ENCODE results near the gene DIP2C.

DNA sequence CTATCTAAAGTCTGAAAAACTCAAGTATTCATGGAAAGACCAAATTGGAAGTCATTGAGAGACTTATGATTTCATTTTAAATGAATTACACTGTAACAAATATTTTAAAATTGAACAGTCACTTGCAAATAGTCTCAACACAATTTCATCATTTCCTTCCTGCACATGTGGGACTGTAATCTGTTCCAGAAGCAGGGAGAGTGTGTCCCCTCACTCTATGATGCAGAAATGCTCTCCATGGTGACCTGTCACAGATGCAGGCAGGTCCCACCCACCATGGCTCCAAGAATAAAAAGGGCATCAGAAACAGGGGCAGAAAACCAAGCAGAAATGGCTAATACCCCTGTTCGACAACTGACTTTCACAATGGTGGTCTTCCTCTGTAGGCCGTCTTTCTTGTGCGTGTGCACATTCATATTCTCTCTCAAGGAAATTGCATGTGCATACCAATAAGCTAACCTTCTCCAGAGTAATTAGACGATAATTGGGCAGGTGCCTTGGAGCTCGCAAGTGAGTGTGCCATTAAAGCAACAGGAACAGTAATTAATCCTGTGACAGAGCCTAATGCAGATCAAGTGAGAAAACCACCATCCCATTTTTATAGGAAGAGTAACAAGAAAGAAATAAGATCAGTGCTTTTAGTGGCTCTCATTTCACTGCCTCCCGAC lies 383.3 kb downstream of the DIP2C start:
- TF ChIP-seq, protein P1, sequence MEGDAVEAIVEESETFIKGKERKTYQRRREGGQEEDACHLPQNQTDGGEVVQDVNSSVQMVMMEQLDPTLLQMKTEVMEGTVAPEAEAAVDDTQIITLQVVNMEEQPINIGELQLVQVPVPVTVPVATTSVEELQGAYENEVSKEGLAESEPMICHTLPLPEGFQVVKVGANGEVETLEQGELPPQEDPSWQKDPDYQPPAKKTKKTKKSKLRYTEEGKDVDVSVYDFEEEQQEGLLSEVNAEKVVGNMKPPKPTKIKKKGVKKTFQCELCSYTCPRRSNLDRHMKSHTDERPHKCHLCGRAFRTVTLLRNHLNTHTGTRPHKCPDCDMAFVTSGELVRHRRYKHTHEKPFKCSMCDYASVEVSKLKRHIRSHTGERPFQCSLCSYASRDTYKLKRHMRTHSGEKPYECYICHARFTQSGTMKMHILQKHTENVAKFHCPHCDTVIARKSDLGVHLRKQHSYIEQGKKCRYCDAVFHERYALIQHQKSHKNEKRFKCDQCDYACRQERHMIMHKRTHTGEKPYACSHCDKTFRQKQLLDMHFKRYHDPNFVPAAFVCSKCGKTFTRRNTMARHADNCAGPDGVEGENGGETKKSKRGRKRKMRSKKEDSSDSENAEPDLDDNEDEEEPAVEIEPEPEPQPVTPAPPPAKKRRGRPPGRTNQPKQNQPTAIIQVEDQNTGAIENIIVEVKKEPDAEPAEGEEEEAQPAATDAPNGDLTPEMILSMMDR (IDR thresholded peaks at IDR 0.05), result no peak
- no peak for TF ChIP-seq POLR2A (IDR thresholded peaks at IDR 0.05)
